ENCODE results near the gene VPS51. TPM values are rescaled to one million over a fixed set of nuclear protein-coding genes. Genes with fewer than 3 reads are reported as not detected.

VPS51 gene
- total RNA-seq, 6 donors from 2014 or later = 102 to 531 (median 175) TPM

DNA sequence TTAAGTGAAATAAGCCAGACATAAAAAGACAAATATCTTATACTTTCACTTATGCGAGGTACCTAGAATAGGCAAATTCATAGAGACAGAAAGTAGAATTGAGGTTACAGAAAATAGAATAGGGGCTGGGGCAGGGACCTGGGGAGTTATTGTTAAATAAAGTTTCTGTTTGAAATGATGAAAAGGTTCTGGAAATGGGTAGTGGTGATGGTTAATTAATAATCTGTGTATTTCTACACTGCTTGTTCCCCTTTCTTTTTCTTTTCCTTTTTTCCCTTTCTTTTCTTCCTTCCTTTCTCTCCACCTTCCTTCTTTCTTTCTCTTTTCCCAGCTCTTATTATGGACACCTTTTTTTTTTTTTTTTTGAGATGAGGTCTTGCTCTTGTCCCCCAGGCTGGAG lies 40.5 kb upstream of the VPS51 start:
- Histone ChIP-seq H3K9me3 (no peaks in the 10 kb centered on the region), H3K27ac (no peak overlapping the region), H3K4me1 (no peaks in the 10 kb centered on the region), H3K4me3 (no peak overlapping the region), H3K36me3 (no peaks in the 10 kb centered on the region), H3K27me3 (no peaks in the 10 kb centered on the region)
- no peak for DNase-seq
- WGBS, 2 donors = 77 to 78% methylated on average over 1 of the region's 1 CpG
- ATAC-seq (ENCODE audit: low FRiP score in 2 of 2) = no peak
- TF ChIP-seq, protein P1, sequence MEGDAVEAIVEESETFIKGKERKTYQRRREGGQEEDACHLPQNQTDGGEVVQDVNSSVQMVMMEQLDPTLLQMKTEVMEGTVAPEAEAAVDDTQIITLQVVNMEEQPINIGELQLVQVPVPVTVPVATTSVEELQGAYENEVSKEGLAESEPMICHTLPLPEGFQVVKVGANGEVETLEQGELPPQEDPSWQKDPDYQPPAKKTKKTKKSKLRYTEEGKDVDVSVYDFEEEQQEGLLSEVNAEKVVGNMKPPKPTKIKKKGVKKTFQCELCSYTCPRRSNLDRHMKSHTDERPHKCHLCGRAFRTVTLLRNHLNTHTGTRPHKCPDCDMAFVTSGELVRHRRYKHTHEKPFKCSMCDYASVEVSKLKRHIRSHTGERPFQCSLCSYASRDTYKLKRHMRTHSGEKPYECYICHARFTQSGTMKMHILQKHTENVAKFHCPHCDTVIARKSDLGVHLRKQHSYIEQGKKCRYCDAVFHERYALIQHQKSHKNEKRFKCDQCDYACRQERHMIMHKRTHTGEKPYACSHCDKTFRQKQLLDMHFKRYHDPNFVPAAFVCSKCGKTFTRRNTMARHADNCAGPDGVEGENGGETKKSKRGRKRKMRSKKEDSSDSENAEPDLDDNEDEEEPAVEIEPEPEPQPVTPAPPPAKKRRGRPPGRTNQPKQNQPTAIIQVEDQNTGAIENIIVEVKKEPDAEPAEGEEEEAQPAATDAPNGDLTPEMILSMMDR (IDR thresholded peaks at IDR 0.05) = no peak
- TF ChIP-seq EP300 (IDR thresholded peaks at IDR 0.05) = no peak
- TF ChIP-seq POLR2A (IDR thresholded peaks at IDR 0.05) = no peak
- no peak for TF ChIP-seq POLR2AphosphoS5 (IDR thresholded peaks at IDR 0.05)

DNA sequence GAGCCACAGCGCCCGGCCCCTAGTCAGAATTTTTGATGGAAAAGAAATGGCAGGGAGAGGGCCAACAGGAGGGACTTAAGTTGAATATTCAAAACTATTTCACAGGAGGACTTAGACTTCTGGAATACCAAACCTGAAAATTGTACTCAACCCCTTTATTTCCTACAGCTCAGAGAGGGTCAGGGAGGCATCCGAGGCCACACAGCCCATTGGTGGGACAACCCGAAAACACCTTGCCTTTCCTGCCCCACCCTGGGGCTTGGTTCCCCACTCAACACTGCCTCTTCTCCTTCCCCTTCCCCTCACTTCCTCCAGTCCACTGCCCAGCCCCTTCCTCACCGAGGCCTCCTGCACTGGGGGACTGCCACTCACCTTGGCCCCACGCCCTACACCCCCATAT lies 39.0 kb upstream of the VPS51 start:
- Histone ChIP-seq H3K4me3 (no peak overlapping the region), H3K27ac (no peak overlapping the region), H3K9me3 (no peaks in the 10 kb centered on the region), H3K4me1 (no peaks in the 10 kb centered on the region), H3K36me3 (no peaks in the 10 kb centered on the region), H3K27me3 (no peaks in the 10 kb centered on the region)
- 90 to 97% methylated on average over 6 of the region's 6 CpGs for WGBS, 2 donors
- TF ChIP-seq POLR2A (IDR thresholded peaks at IDR 0.05) = no peak
- TF ChIP-seq, protein P1 (IDR thresholded peaks at IDR 0.05) = no peak
- TF ChIP-seq EP300 (IDR thresholded peaks at IDR 0.05) = no peak
- TF ChIP-seq POLR2AphosphoS5 (IDR thresholded peaks at IDR 0.05) = no peak
- ATAC-seq (ENCODE audit: low FRiP score in 2 of 2) (no peak), DNase-seq (no peak)

DNA sequence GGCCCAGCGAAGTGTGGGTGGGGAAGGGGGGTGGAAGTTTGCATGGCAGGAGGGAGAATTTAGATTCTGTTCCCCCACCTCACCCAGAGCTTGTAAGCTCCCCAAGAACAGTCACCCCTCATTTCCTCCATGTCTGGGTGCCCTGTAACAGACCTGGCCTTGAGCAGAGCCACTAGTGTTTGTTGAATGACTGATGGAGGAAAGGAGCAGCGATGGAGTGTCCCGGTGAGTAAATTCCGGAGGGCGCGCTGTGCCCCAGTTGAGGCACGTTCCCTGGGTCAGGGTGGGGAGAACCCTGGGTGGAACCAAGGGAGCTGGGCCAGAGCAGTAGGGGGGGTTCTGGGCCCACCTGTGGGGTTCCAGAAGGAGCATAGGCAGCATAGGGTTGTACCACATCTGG lies 38.5 kb upstream of the VPS51 start:
- TF ChIP-seq POLR2A (IDR thresholded peaks at IDR 0.05) = no peak
- TF ChIP-seq, protein P1 (IDR thresholded peaks at IDR 0.05) = no peak
- TF ChIP-seq POLR2AphosphoS5 (IDR thresholded peaks at IDR 0.05) = no peak
- no peak for TF ChIP-seq EP300 (IDR thresholded peaks at IDR 0.05)
- WGBS, 2 donors = 84 to 86% methylated on average over 7 of the region's 7 CpGs
- no peak for ATAC-seq (ENCODE audit: low FRiP score in 2 of 2)
- no peaks in the 10 kb centered on the region for H3K27me3 ChIP-seq
- DNase-seq = no peak
- no peak overlapping the region for H3K4me3 ChIP-seq
- H3K4me1 ChIP-seq = no peaks in the 10 kb centered on the region
- H3K9me3 ChIP-seq = no peaks in the 10 kb centered on the region
- no peak overlapping the region for H3K27ac ChIP-seq
- no peaks in the 10 kb centered on the region for H3K36me3 ChIP-seq

DNA sequence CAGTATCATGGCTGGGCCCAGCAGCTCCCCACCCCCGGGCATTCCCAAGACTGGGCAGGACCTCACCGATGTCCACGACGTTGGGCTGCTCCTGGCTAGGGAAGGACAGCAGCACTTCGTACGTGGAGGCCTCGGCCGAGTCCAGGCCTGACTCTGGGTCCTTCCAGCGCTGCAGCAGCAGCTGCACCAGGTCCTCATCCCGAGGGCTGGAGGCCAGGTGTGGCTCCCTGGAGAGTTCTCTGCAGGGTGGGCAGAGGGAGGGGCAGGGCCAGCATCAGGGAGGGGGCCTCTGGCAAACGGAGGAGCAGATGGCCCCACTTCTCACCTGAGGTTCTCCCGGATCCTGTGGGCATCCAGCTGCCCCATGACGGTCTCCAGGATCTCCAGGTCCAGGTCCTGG lies 38.0 kb upstream of the VPS51 start:
- Histone ChIP-seq H3K4me3 (no peak overlapping the region), H3K9me3 (no peaks in the 10 kb centered on the region), H3K4me1 (no peaks in the 10 kb centered on the region), H3K27ac (no peak overlapping the region), H3K36me3 (no peaks in the 10 kb centered on the region), H3K27me3 (no peaks in the 10 kb centered on the region)
- ATAC-seq (ENCODE audit: low FRiP score in 2 of 2) = peak in 1 of 2 donors; percentile 3
- 67 to 83% methylated on average over 3 to 13 of the region's 13 CpGs for WGBS, 2 donors
- peak in 1 of 2 donors; percentile 65 for DNase-seq
- no peak for TF ChIP-seq POLR2AphosphoS5 (IDR thresholded peaks at IDR 0.05)
- no peak for TF ChIP-seq POLR2A (IDR thresholded peaks at IDR 0.05)
- TF ChIP-seq, protein P1 (IDR thresholded peaks at IDR 0.05) = no peak
- TF ChIP-seq EP300 (IDR thresholded peaks at IDR 0.05) = no peak

DNA sequence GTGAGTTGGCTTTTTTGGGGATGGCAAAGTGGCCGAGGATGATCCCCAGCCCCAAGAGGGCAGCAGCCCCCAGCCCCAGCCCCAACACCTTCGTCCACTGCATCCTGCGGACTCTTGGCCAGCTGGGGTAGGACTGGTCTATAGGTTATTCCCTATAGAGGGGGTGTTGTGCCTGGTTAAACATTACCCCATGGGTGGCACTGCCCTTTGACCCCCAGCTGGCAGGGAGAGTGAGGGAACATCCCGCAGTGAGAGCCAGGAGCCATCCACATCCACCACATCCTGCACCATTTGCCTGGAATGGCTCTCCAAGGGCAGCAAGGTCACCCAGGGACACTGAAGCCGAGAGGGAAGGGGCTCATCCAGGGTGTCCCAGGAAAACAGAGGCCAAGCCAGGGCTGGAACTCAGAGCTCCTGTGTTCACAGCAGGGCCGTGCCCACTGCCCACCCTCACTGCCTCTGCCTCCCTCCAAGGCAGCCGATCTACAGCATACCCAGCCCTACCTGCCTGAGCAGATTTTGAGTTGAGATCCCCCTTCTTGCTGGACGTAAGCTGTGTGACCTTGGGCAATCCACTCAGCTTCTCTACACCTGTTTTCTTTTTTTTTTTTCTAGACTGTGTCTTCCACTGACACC lies 37.5 kb upstream of the VPS51 start, which contains the start of gene NAALADL1:
TSS of gene NAALADL1 (minus strand) at position 135 of the 636 bp plus-strand sequence. CDS start at position 103, 32 bp downstream.
- 83 to 84% methylated on average over 5 to 8 of the region's 8 CpGs for WGBS, 2 donors
- TF ChIP-seq, protein P1 (IDR thresholded peaks at IDR 0.05) = no peak
- no peak for TF ChIP-seq EP300 (IDR thresholded peaks at IDR 0.05)
- TF ChIP-seq POLR2A (IDR thresholded peaks at IDR 0.05) = no peak
- no peak for TF ChIP-seq POLR2AphosphoS5 (IDR thresholded peaks at IDR 0.05)
- Histone ChIP-seq H3K4me3 (no peak within 1 kb of the TSS), H3K27me3 (no peaks in the 10 kb centered on the region), H3K9me3 (no peaks in the 10 kb centered on the region), H3K36me3 (no peaks in the 10 kb centered on the region), H3K27ac (no peak within 1 kb of the TSS), H3K4me1 (no peaks in the 10 kb centered on the region)
- no peak for ATAC-seq (ENCODE audit: low FRiP score in 2 of 2)
- DNase-seq = no peak
